ENCODE measurements around the gene TRAPPC2L.
"Not testable (repeated sequence)": the region's sequence is repeated elsewhere in the genome, so short reads cannot be mapped to it uniquely, and the experiment has no call there.

Gene TRAPPC2L

DNA sequence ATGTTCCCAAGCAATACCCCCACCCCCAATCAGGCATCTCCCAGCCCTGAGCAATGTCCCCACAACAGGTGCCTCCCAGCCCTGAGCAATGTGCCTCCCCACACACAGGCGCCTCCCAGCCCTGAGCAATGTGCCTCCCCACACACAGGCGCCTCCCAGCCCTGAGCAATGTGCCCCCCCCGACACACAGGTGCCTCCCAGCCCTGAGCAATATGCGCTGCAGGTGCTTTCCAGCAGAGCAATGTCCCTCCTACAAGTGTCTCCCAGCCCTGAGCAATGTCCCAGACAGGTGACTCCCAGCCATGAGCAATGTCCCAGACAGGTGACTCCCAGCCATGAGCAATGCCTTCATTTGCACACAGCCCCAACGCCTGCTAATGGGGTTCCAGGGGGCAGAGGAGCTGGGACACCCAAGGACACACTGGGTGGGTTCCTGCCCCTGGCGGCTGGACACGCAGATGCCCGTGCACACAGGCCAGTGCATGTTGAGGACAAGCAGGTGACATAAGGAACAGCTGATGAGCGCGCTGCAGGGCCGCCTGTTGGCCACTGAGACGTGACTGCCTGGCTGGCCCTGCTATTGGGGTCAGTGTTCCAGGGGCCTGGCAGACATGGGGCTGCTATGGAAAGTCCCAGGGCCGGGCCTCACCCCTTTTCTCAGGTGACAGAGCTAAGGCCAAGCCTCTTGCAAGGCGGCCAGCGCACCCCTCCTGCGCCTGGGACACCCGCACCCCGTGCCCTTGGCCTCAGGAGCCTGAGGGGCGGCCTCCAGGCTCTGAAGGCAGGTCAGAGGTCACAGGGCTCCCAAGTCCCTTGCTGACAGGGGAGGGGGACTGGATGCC lies 36.4 kb downstream of the TRAPPC2L start:
- DNase-seq: no peak

DNA sequence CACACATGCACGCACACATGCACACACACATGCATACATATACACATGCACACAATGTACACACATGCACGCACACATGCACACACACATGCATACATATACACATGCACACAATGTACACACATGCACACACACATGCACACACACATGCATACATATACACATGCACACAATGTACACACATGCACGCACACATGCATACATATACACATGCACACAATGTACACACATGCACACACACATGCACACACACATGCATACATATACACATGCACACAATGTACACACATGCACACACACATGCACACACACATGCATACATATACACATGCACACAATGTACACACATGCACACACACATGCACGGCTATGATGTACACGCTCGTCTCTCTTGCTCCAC lies 37.3 kb downstream of the TRAPPC2L start:
- DNase-seq: not testable (repeated sequence)

DNA sequence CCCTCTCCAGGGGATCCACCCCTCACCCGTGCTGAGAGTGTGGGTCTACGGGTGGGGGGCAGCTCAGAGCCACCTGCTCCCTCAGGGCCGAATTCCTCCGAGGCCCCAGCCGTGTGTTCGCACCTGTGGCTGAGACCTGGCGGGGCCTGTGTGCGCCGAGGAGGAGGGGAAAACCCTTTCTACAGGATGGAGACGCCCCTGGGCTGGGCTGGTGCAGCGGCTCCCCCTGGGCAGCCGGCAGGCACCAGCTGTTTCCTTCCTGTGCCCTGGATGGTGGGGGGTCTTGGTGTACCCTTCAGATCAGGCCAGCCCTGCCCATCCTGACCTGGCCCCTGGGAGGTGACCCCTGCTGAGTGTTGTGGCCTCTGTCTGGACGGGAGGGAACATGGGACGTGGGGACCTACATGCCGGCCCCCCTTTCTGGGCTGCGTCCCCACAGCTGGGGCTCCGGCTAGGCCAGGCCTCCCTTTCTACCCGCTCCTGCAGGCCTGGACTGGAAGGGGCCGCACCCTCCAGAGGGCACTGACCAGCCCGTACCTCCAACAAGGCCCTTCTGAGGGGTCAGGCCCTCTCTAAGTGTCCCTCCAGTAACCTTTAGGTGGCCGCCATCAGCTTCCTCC lies 37.9 kb downstream of the TRAPPC2L start:
- no peak for DNase-seq

DNA sequence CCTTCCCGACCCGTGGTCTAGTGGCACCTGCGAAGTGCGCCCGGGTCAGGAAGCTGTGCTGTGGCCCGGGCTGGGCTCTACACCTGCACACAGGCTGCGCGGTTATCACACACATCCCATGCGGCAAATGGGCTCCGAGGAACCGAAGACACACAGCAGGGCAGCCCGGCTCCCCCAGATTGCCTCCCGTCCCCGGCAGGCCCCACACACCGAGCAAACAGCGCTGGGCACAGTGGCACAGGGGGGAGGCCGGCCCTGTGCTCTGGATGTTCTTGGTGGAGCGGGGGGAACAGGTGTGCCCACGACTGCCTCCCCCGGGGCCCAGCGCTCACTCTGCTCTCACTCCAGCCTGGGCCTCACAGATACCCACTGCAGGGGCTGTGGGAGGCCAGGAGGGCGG lies 38.4 kb downstream of the TRAPPC2L start:
- no peak for DNase-seq

DNA sequence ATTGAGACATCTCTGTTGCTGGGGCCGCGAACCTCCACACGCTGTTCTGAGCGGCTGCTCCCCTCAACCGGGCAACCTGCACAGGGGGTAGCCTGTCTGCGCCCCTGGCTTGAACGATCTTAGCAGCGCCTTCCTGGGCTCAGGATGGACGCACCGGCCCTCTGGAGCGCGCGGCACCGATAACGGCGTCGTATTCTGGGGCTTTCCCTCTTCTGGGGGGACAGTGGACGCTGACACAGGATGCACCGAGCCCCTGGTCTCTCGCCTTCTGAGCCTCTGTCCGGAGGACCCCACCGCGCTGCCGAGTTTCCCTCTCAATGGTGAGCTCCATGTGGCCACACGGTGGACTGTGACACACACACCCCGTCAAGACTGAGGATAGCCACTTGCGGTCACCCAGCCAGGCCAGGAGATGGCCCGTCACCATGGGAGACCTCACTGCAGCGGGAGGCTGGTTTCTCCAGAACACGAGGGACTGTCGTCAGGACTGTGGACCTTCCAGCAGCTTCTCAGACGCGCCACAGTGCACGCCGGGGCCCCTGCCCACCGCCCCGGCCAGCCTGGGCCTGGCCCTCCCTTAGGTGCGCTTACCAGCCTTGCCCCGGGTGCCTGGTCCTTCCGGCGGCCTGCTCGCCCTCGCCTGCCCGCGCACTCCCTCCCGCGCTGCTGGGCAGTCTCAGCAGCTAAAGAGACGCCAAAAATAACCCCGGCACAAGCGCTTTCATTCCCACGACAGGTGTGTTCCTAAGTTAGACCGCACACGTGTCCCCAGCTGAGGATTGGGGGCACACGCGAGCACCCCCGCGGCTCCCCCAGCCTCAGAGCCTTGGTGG lies 39.5 kb downstream of the TRAPPC2L start:
- DNase-seq: no peak

DNA sequence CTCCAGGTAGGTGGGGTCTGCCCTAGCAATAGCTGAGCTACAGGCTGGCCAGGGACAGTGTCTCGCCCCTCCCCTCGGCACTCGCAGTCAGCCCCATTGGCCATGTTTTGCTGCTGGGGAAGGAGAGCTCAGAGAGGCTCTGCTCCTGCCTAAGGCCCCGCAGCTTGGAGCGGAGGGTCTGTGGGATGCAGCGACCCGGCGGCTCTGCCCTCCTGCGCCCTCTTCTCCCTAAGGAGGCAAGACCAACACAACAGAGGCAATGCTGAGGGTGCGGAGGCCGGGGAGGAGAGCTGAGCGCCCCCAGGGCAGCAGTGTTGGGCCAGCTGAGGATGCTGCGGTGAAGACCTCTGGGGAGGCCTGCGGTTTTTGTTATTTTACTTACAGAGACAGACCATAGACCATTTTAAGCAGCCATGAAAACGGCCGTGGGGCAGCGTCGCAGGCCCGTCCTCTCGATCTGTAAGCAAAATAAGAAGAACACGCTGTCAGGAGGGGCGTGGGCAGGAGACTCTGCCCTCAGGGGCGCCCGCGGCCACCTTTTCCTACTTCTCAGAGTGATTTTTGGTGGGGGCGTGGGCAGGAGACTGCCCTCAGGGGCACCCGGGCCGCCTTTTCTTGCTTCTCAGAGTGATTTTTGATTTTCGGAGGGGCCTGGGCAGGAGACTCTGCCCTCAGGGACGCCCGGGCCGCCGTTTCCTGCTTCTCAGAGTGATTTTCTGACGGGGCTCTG lies 40.9 kb downstream of the TRAPPC2L start:
- DNase-seq: no peak

DNA sequence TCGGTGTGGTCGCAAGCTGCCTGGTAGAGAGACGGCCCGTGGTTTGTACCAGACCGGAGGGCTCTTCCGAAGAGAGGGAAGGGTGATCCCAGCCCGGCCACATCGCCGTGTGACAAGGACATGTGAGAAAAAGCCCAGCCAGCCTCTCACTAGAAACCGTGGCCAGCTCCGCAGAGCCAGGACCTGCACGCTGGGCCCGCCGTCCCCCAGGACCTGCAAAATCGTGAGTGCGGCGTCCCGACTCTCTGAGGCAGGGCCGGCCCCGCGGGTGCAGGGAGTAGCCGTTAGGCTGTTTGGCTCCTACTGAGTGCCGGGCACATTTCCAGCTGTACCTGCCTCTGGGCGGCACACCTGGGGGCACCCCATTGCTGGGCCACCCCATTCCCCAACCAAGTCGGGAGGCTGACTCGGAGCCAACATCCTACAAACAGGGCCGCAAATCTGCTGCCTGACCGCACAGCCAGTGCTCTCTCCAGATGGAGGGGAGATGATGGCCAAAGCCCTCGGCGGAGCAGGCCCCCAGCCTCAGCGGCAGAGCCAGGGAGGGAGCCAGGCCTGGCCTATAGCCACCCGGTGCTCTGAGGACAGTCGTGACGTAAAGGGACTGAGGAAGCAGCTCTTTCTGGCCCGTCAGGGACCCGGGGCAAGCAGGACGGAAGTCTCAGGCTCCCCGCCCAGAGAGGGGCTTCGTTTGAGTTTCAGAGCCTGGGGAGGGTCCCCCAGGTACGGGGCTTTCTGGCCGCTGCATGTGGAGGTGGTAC lies 43.2 kb downstream of the TRAPPC2L start:
- DNase-seq: no peak

DNA sequence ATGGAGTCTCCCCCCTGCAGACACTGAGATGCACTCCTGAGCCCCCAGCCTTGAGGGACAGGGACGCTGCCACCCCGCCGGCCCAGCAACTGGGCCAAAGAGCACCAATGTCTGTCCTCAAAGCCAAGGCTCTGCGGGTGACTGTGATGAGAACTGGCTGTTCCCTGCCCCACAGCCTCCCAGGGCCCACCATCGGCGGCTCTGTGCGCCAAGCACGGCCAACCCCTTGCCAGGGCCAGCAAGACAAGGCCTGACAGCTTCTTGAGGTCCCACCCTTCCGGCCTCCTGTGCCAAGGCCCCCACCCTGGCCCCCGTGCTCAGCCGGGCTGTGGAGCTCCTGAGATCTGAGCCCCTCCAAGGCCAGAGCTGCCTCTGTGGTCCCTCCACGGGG lies 43.7 kb downstream of the TRAPPC2L start:
- no peak for DNase-seq

DNA sequence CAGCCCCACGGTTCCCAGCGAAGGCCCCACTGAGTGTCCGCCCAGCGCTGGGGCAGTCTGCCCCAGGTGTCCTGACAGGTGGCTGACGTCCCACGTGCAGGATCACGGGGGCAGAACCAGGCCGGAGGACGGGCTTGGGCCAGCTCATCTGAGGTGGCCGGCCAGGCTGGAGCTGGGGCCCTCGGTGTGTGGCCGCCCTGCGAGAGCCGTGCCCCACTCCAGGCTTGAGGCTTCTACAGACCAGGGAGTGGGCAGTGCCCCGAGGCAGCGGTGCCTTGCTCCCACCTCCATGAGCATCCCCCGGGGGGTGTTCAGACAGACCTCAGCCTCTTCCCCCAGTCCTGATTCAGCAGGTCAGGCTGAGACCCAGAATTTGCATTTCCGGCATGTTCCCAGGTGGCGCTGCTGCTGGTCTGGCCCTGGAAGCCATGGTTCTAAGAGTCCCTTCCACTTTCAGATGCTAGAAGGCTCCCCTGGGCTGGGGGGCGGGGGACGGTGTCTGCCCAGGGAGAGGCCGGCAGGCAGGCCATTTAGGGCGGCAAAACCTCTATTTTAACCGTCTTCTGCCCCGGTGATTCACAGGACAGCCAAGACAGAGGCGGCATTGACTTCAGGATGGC lies 44.9 kb downstream of the TRAPPC2L start:
- no peak for DNase-seq

DNA sequence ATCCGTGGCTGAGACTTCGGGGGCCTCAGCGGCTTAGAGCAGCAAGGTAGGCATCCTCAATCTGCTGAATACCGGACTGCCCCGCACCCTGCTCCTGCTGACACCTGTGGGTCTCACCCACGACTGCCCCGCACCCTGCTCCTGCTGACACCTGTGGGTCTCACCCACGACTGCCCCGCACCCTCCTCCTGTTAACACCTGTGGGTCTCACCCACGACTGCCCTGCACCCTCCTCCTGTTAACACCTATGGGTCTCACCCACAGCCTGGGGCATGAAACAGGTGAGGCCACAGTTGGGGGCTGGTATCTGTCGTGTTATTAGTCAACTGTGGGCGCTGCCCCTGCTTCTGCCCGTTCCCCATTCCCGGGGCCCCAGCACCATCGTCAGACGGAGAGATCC lies 45.8 kb downstream of the TRAPPC2L start:
- DNase-seq: no peak

DNA sequence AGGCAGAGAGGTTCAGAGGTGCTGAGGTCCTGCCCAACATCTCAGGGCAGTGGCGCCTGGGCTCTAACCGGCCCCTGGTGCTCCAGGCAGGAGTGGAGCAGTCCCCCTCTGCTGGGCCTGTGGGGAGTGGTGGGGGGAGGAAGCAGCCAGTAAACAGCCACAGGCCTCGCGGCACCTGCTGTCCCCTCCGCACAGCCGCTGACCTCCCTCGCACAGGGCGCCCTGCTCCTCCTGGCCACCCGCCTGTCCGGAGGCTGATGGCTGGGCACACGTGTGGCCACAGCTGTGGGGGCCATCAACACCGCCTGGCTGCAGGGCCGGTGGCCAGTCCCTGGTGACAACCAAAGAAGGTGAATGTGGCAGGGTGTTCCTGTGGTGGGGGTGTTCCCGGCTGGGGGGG lies 46.3 kb downstream of the TRAPPC2L start:
- DNase-seq: no peak

DNA sequence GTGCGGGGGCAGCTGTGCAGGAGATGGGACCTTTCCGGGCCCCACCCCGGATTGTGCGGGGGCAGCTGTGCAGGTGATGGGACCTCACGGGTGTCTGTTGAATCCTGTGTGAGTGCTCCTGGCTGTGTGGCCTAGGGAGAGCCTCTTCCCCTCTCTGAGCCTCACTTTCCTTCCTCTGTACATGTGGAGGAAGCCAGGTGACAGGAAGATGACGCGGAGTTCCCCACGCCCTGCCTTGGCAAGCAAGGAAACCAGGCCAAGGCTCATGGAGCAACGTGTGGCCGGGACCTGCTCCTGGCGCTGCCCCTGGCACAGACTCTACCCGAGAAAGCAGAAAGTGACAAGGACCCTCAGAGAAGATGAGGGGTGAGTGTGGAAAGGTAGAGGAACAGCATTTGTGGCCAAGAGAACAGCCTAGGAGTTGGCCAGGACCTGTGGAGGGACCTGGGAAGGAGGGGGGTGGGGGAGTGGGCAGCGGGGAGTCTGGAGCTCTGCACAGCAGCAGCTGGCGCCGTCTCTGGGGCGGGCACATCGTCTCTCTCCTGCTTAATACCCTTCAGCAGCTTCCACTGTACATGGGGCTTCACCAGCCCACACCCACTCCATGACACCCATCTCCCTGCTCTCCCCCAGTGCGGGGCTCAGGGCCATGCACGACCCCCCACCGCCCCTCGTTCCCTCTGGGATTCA lies 47.9 kb downstream of the TRAPPC2L start:
- DNase-seq: no peak

DNA sequence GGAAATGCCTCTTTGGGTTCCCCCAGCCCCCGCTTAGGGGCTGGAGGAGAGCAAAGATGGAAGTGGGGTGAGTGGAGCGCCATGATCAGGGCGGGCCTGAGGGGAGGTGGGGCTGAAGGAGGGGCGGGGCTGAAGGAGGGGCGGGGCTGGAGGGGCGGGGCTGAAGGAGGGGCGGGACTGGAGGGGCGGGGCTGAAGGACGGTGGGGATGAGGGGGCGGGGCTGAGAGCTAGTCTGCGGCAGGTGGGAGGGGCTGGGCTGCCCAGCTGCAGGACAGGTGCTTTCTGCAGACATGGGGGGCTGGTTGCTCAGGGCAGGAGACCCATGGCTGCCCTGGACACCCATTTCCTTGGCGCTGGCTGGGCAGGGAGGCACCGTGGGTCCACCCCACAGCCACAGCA lies 48.6 kb downstream of the TRAPPC2L start:
- DNase-seq: no peak

DNA sequence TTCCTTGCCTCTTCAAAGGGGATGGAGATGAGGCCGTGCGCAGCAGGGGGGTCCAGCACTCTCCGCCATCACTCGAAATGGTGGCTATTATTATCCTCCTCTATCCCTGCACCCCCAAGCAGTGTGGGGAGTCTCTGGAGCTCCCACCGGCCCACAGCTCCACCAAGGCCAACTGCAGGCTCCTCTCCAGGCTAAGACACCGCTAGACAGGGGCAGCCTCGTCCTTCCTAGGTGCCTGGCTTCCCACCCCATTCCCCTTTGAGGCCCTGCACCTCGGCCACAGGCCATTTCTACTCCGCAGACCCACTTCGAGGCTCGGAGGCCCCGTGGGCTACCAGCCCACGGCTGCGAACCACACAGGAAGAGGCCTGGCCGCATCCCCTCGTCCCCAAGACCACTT lies 49.1 kb downstream of the TRAPPC2L start:
- no peak for DNase-seq

DNA sequence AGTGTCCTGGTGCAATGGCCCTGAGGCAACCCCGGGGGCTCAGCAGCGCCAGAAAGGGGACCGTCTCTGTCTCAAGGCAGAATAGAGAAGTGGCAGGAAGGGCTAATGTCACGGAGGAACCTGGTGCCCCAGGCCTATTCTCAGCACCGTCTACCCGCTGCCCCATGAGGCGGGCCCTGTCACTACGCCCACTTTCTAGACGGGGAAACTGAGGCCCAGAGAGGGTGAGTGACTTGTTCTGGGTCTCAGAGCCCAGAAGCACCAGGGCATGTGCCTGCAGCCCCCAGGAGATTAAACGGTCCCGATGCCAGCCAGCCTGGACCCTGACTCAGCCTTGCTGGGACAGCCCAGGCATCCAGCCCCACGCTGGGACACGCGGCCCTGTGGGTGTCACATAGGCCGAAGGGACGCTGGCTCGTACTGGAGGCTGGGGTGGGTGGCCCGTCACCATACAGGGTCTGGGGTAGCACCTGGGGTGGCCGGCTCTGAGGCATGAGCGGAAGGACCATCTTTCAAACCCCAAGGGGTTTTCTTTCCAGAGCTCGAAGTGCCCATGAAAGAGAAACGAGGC lies 49.7 kb downstream of the TRAPPC2L start:
- DNase-seq: no peak

DNA sequence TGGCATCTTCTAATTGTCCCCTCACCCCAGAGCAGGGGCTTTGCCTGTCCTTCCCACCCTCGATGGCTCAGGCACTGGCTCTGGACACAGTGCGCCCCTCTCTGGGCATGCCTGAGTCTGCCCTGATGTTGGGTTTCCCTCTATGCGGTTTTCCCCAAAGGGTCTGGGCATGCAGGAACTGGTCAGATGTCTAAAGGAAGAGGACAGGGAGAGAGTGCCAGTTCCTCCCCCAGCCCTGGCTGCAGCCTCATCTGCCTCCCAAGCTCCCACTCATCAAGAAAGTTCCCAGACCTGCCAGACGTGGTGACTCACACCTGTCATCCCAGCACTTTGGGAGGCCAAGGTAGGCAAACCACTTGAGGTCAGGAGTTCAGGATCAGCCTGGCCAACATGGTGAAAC lies 50.8 kb downstream of the TRAPPC2L start:
- DNase-seq: peak in 1 of 2 experiments; percentile 32

DNA sequence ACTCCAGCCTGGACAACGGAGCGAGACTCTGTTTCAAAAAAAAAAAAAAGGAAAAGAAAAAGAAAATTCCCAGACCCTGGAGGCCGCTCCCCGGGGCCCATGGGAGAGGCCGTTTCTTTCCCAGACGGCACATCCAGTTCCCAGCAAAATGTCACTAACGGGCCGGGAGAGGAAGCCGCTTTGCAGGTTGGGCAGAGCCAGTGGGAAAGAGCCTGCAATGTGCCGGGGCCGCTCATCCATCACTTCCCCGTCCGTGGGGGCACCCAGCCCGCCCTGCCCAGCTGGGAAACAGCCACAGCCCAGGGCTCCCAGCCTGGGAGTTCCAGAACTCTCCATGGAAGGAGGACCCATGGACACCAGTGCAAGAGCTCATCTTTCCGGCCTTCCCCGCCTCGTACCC lies 51.4 kb downstream of the TRAPPC2L start:
- DNase-seq: no peak

DNA sequence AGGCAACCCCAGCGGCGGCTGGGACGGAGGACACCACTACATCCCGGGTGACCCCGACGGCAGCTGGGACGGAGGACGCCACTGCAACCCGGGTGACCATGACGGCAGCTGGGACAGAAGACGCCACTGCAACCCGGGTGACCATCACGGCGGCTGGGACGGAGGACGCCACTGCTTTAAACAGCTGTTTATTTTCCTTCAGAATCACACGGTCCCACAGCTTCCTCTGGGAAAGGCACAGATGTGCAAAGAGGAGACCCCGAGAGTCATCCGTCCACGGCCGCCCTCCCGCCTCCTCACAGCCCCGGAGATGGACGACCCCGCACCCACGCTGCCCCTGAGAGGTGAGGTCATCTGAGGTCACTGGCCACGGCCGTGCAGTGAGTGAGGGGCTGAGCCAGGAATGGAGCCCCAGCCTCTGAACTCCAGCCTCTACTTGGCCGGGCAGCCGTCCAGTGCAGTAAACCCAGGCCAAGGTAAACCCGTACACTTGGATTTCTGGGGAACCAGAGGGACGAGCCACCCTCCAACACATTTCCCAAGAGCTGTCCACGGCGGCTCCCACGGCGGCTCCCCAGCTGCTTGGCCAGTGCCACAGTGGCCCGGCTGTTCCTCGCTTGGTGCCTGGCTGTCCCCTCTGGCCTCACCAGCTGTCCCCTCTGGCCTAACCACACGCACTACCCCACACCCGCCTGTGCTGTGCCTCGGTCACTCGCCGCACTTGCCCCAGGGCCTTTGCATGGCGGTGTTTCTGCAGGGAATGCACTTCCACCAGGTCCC lies 52.7 kb downstream of the TRAPPC2L start:
- no peak for DNase-seq

DNA sequence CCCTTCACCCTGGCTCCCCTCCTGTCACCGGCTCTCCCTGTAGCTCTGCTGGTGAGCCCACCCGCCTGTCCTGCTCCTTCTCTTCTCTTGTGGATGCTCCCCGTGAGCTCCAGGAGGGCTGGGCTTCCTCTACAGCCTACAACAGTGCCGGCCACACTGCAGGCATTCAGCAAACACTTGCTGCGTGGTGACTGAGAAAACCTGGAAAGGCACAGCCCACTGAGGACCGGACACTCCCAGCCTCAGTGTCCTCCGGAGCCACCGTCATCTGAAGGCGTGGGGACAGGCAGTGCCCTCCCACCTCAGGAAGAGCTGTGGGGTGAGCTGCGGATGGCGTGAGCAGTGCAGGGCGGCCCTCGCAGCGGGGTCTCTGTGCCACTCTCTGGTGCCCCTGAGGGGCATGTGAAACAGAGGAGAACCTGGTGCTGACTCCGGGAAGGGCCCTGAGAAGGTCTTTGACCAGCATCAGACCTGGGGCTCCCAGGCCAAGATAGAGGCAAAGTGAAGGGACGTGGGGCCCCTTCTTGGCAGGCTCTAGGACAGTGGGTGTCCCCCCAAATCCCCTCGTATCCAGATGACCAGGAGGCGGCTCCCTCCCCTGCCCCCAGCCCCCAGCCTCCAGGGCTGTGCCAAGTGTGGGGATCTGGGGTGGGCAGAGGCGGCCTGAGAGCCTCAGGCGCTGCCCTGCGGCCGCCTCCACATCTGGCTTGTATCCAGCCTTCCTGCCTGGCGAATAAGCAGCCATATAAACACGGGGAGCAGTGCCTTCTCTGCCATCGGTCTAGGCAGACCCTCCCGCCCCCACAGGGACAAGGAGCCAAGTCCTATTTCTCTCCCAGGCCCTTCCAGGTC lies 53.6 kb downstream of the TRAPPC2L start:
- no peak for DNase-seq
